NK-92 (cell line): ENCODE measurements around the gene TMX2.
A peak's percentile ranks its signal among the peaks of the same experiment; 100 is the strongest.
"Not testable (repeated sequence)": the region's sequence is repeated elsewhere in the genome, so short reads cannot be mapped to it uniquely, and the experiment has no call there.

Experiments
- DNase-seq: peaks from one replicate; lab custom pipeline; 2025; ENCODE audit not compliant: unreplicated experiment; lab: John Stamatoyannopoulos, UW

Gene TMX2

DNA sequence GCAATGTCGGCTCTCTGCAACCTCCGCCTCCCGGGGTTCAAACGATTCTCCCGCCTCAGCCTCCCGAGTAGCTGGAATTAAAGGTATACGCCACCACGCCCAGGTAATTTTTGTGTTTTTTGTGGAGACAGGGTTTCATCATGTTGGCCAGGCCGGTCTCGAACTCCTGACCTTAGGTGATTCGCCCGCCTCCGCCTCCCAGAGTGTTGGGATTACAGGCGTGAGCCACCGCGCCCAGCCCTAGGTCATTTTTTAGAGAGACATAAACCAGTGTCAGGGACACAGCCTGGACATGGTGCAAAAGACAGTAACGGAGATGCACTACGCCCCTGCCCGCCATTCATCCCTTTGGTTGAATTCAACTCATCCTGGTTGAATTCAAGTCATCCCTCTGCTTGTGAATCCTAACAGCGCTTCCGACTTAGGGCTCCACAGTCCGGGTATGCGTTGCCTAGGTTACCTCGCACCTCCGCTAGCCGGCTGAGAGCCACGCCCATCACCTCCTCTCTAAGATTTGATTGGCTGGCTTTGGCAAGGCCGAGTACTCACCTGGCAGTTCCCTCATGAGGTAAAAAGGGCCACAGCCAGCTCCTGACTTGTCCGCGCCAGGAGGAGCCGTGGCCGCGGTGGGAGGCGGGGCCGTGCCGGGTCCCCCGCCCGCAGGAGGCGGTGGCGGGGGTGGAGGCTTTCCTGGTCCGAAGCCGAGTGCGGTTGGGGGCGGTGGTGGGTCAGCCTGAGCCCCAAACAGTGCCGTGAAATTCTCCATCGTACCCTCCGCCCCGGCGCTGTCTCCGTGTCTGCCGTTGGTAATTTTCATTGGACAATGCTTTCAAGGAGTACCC, 758 bp upstream of the TMX2 start, which contains the start of gene MED19:
MED19 (minus strand) TSS at position 802 of the 842 bp plus-strand sequence; CDS start at position 766, 36 bp downstream.
- no peak for DNase-seq

DNA sequence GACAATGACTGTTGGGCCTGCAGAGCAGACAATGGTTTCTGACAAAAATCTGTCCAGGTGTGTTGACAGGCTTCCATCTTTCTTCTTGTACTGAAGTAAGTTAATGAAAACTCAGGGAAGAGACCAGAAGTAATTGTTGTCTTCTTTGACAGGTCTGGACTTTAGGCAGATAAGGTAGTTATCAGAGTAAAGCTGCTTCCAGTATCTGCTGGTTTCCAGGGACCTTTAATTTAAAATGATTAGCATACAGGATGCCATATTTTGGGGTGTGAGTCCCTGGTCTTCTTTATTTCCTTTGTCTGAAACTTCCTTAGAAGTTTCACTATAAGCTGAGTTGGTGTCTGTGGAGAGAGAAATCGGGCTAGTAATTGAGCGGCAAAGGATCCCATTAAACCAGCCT, 1.4 kb downstream of the TMX2 start:
- DNase-seq = no peak

DNA sequence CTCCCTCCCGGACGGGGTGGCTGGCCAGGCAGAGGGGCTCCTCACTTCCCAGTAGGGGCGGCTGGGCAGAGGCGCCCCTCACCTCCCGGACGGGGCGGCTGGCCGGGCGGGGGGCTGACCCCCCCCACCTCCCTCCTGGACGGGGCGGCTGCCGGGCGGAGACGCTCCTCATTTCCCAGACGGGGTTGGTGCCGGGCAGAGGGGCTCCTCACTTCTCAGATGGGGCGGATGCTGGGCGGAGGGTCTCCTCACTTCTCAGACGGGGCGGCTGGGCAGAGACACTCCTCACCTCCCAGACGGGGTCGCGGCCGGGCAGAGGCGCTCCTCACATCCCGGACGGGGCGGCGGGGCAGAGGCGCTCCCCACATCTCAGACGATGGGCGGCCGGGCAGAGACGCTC, 4.3 kb downstream of the TMX2 start:
- not testable (repeated sequence) for DNase-seq

DNA sequence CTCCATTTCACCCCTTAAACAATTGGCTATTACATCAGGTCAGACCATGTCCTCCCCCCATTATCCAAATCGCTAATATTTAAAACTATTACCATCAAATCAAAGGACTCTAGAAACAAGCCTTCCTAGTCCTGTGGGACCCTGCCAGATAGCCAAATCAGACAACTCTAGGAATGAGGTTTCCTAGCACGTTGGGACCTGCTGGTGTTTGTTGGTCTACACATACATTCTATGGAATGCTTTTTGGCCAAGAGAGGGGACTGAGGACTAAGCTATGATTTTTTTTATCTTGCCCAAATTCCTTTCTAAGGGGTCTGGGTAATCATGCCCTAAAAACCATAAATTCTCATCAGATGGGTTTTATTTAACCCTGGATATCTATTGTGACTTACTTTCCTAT, 14.8 kb downstream of the TMX2 start:
- DNase-seq = no peak

DNA sequence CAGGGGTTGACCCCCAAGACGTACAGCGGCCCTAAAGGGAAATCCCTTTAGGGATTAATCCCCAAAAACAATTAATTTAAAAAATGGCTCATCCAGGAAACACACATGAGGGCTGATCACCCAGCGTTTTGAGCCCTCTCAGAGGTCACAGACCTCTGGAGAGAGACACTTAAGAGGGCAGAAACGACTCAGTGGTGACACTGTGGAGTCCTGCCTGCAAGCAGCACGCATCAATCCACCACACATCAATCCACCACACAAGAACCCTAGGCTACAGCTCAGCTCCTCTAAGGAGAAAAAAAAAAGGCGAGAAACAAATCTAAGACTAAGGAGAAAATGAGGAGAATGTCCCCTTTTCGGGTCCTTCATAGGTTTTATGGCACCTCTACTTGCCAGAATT, 16.4 kb downstream of the TMX2 start:
- DNase-seq = no peak

DNA sequence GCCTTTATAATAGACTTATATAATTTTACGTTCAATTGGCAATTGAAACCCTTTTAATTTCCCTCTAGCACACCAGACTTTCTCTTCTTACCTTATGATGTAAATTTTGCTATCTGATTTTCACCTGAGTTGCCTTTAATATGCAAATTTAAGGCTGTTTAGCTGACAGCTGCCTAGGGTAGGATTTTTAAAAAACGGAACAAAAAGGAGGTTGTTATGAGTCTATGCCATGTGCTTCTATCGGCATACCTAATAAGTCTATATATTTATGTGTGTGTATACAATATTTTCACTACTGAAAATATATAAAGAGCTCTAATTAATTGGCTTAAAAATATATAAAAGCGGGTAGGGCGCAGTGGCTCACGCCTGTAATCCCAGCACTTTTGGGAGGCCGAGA, 17.1 kb downstream of the TMX2 start:
- no peak for DNase-seq

DNA sequence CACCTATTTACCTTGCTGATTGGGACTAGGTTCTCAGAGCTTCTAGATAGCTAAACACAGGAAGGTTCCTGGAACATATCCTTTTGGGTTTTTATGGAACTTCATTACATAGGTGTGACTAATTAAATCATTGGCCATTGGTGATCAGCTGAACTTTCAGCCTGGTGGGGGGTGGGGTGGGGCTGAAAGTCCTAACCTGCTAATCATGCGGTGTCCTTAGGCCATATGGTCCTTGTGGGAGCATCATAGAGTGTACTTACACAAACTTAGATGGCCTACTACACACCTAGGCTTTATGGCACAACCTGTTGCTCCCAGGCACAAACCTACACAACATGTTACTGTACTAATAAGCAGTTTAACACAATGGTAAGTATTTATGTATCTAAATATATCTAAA, 20.3 kb downstream of the TMX2 start:
- DNase-seq = no peak

DNA sequence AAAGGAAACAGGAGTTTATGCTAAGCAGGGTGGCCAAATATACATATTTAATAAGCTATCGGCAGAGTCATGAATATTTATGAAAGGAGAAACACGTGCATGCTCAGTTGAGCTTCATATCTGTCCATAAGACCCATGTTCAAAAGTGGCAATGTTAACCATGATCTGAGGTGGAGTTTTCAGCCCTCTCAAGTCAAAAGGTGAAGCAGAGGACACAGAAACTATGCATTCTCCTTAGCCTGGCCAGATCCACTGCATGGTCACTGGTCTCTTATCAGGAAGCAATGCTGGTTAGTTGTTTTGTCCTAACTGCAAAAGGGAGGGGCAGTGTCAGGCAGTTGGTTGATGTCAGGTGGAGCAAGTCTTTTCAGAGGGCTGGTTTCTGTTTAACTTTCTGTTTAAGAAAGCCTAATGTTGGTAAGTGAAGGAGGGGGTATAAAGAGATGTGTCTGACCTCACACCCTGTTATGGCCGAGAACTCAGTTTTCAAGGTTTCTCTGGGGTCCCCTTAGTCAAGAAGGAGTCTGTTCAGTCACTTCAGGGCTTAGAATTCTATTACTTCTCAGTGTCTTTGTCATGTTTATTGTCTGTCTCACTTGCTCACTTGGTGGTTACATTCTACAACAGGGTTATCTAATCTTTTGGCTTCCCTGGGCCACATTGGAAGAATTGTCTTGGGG, 23.4 kb downstream of the TMX2 start:
- no peak for DNase-seq

- peak; percentile 65 for DNase-seq
Observed at GRCh38 chr11:57741132-57742086, 29.0 kb downstream of the TMX2 start, which contains the start of gene SELENOH. Gene SELENOH (plus strand): TSS chr11:57741491. CDS start chr11:57741596, 105 bp downstream.

GRCh38 chr11:57742087-57742452, 29.7 kb downstream of the TMX2 start:
- DNase-seq = no peak

GRCh38 chr11:57744357-57744756, 32.0 kb downstream of the TMX2 start:
- no peak for DNase-seq

GRCh38 chr11:57745206-57745605, 32.8 kb downstream of the TMX2 start:
- no peak for DNase-seq

DNA sequence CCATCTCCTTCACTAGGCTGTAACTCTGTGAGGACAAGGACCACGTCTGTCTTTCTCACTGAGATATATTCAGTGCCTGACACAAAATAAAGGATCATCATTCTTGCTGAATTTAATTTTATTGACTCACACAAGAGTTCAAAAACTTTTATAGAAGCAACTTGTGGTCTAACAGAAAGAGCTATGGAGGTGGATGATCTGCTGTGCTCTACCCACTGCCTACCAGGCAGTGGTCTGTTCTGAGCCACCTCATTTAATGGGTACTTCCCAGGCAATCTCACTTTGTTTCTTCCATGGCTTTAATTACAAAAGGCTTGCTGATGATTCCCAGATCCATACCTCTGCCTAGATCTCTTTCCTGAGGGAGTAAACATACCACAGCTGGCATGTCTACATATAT, 34.5 kb downstream of the TMX2 start:
- DNase-seq = no peak

DNA sequence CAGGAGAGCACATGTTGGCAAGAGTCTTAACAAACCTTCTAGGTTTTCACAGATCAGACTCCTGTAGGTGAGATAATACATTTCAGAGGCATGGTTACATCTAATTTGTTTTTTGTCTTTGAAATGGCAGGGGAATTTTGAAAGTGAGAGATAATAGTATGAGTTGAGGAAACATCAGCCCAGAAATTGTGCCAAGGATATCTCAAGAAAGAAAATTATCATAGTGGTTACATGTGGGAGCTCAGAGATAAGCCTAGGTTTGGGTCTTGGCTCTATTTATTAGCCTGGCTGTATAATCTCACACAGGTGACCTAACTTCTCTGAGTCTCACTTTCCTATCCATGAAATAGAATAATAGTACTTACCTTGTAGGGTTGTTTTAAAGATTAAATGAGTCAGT, 38.8 kb downstream of the TMX2 start:
- DNase-seq = no peak

GRCh38 chr11:57751676-57752253, 39.4 kb downstream of the TMX2 start, which contains the start of gene BTBD18:
Gene BTBD18 (minus strand): TSS chr11:57751819. CDS start chr11:57751188, 631 bp downstream.
- DNase-seq = no peak

DNA sequence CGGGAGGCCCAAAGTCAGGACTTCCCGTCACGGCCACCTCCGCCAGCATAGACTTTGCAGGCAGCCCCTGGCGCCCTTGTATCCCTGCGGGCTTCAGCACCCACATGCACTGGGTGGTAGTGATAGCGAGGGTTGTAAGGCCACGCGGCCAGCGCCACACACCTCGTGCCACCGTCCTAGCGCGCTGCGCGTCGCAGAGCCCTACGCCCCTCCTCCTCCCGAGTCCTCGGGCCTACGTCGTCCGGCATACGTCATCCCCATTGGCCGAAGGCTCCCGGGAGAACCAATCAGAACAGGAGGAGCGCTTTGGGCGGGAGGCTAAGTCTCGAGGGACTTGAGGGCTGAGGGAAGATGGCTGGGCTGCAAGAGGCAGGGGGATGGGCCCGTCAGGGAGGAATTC, 40.6 kb downstream of the TMX2 start:
- no peak for DNase-seq

DNA sequence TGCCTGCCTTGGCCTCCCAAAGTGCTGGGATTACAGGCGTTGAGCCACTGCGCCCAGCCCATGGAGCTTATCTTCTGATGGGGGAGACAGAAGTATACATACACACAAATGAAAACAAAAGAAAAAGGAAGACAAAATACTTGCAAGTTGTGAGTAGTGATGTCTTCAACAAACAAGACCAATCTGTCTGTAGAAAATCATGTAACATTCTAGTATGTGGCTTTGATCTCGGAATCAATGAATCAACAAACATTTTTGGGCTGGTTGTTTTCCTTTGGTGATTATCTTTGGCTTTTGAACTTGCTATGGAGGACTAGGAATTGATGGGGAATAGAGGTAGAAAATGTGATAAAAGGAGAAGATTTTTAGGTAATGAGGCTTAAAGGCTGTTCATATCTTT, 45.8 kb downstream of the TMX2 start:
- no peak for DNase-seq

DNA sequence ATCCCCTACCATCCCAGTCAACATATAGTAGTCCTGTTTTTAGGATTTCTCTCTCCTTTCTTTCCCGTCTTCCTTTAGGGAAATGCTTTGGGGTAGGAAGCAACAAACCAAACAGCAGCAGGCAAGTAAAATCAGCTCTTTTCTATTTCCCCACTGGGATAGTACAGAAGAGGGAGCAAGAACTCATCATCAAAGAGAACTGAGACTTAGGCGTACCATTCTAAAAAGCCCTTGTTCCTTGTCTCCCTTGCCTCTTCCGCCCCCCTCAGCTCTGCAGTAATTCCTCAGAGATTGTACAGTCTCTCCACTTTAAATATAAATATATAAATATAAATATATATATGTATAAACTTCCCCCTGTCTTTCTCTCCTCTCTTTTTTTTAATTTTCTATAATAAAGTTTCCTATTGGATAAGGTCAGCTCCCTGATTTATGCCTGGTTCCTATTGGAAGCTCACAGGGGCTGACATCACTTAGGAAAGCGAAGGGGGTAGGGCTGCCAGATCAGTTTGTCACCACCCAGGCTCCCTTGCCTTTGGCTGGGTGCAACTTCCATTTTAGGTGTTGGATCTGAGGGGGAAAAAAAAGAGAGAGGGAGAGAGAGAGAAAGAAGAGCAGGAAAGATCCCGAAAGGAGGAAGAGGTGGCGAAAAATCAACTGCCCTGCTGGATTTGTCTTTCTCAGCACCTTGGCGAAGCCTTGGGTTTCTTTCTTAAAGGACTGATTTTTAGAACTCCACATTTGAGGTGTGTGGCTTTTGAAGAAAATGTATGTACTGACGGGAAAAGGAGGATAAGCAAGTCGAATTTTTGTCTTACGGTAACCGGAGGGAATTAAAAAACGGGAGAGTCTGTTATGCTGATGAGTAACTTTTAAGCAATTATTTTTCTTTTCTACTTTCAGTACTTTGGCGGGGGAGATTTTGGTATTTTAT, 49.2 kb downstream of the TMX2 start, which contains the start of gene CTNND1:
CTNND1 (plus strand) TSS at position 502 of the 934 bp plus-strand sequence. CDS start 29,677 bp downstream, outside the sequence.
- DNase-seq = no peak

- DNase-seq = no peak
Observed at GRCh38 chr11:57762235-57762861, 50.0 kb downstream of the TMX2 start.
